Uterus (tissue), 2 donors: Measurements from ENCODE around the gene RNF141.

ENCODE experiments used
- CTCF ChIP-seq, 4 experiments: fragments of 200-600 bp in 2 of 4; fragments of 450-650 bp in 2 of 4; sonication (generic) in 2 of 4; IDR thresholded peaks; one replicate each; pipeline ENCODE4 v1.5.1; 2016 to 2019; ENCODE audit warnings: antibody characterized with exemption in 4 of 4, mild to moderate bottlenecking in 2 of 4, moderate library complexity in 1 of 4
- POLR2A ChIP-seq, 2 donors: fragments of 450-650 bp; IDR thresholded peaks; one replicate each; pipeline ENCODE4 v1.6.1; 2016; ENCODE audit warnings: antibody characterized with exemption in 2 of 2, mild to moderate bottlenecking in 1 of 2, moderate library complexity in 1 of 2

- TF ChIP-seq POLR2A (IDR thresholded peaks at IDR 0.05) (no peak), CTCF (IDR thresholded peaks at IDR 0.05) (no peak)
Observed at GRCh38 chr11:10502065-10502680, 38.8 kb downstream of the RNF141 start.
